GM18519 (cell line): ENCODE results near the gene RSPH10B.
"Not testable (repeated sequence)": the region's sequence is repeated elsewhere in the genome, so short reads cannot be mapped to it uniquely, and the experiment has no call there.

ENCODE experiments used
- ATAC-seq: cut with Tn5 transposase; IDR thresholded peaks from one replicate; pipeline ENCODE4 v1.9.1; 2021; ENCODE audit warnings: mild to moderate bottlenecking, moderate library complexity; ENCODE audit not compliant: unreplicated experiment, low FRiP score

The RSPH10B gene

DNA sequence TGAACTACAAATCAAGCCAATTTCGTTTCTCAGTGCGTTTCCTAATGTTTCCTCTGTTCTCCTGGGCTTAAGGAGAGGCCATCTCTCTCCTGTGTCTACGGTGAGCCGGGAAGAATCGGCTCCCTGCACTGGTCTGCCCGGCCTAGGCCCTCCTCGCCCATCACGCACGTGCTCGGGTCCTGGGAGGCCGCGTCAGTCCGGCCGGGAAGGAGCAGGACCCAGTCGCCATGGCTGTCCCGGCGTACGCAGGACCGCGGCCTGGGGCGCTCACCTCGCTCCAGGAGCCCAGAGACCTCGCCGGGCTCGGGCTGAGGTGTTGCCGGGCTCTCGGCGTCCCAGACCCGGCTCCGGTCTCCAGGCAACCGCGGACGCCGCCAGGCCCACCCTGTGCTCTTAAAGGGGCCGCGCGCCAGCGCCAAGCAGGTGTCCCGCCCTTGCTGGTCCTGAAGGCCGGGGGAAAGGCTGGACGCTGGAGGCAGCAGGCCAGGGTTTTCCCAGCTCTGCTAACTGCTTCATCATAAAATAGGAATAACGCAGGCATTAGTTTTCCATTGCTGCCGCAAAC is at the start of gene RSPH10B:
Gene RSPH10B (minus strand): TSS at position 343 of the 565 bp plus-strand sequence. CDS start 3,573 bp downstream, outside the sequence.
- ATAC-seq = not testable (repeated sequence)

GRCh38 chr7:6016653-6016966 is 46.1 kb upstream of the RSPH10B start:
- ATAC-seq = no peak

DNA sequence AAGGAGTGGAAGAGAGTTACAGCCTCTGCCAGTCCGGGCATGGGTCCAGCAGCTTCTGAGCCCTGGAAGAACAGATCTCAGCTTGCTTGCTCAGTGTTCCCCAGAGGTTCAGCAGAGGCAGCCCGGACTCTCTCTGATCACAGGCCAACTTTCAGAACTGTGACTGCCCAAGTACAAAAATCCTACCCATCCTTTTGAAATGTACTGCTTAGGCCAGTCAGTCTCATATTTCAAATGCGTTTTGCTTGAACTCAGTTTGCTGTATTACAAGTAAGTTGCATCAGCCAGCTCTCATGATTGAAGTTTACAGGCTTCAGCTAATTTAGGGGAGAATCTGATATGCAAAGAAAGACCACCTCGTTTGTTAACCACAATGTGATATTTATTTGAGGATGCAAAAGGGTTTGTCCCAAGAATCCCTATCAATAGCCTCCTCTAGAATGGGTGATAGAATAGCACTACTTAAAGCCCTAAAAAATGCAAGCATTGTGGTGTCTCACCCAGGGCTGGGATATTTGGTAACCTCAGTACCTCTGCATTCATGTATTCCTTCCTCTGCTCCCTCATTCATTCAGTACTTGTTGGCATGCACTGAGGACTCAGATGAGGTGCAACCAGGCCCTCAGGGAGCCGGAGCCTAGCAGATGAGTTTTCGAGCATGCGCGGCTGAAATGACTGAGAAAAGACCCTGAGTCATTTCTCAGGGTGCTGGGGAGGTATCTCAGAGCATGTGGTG is 45.6 kb upstream of the RSPH10B start:
- no peak for ATAC-seq

DNA sequence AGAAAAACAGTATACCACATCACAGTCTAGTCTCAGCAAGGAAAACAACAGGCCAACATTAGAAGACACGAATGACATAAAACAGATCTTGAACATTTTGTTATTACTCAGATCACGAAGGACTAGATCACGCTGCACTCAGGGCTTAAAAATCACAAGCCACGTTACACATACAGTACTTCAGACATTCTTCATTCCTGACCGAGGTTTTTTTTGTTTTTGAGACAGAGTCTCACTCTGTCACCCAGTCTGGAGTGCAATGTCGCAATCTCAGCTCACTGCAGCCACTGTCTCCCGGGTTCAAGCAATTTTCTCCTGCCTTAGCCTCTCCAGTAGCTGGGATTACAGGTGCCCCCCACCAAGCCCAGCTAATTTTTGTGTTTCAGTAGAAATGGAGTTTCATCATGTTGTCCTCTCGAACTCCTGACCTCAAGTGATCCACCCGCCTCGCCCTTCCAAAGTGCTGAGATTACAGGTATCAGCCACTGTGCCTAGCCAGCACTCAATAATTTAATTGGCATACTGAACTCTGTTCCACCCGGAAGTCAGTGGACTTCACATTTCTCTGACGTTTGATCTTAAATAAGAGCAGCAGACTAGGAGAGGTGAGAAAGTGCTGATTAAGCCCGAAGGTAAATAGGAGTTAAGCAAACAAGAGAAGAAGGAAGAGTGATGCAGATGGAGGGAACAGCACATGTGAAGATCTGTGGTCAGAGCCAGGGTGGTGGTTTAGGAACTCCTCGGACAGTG is 42.0 kb upstream of the RSPH10B start:
- no peak for ATAC-seq

DNA sequence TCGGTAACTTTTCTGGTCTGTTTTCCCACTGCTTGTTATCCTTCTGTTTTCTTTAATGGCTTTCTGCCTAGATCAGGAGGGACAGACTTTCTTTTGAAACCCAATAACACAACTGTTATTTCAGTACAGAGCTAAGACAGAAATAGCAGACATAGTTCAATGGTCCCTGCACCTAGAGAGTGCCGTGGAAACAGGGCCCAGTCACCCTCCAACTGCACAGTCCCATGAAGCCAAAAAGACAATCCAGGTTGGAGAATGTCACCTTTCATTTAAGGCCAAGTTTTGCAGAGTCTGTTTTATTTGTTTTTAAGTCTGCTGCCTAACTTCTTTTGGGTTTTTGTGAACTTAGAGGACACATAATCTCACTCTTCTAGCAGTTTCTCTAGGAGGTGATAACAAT is 41.1 kb upstream of the RSPH10B start:
- no peak for ATAC-seq

GRCh38 chr7:6010370-6010769 is 39.9 kb upstream of the RSPH10B start:
- not testable (repeated sequence) for ATAC-seq

DNA sequence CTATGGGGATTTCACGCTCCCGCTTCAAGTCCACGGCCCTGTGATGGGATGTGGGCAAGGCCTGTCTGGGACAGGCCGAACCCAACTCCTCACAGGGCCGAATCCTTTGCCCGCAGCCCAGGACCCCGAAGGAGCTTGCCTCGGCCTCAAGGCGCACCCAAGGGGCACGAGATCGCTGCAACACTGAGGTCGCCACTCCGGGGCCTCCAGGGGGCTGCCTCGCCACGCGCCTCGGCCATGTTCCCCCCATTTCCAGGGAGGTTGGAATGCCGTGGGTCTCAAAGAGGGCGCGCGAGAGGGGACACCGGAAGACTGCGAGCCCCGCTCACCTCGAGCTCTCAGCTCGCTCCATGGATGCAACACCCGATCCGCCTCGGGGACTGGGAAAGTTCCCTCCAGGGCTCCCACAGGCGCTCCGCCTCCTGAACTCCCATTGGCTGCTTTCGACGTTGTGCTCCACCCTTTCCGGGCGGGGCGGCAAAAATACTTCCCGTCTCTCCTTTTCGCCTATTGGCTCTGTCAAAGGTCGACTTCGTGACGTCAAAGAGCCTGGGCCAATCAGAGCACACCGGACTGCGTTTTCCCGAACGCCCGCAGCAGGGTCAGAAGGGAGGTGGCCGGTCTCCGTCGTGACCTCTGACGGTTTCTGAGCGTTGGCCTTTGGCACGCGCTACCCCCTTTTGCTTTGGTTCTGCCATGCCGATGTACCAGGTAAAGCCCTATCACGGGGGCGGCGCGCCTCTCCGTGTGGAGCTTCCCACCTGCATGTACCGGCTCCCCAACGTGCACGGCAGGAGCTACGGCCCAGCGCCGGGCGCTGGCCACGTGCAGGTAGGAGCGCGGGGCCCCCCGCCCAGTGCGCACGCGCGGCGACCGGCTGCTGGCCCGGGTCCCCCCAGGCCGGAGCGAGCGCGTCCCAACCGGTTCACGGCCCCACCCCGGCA is 38.5 kb upstream of the RSPH10B start, which contains the start of the genes AIMP2 and PMS2:
Gene AIMP2 (plus strand): TSS at position 605 of the 944 bp plus-strand sequence. CDS start 92 bp downstream, at position 697.
Gene PMS2 (minus strand): TSS at position 382 of the 944 bp plus-strand sequence. CDS start 30 bp downstream, at position 352.
- ATAC-seq = peak; percentile 78

- ATAC-seq = not testable (repeated sequence)
These were observed 37.5 kb upstream of the RSPH10B start for GRCh38 chr7:6007835-6008590.

DNA sequence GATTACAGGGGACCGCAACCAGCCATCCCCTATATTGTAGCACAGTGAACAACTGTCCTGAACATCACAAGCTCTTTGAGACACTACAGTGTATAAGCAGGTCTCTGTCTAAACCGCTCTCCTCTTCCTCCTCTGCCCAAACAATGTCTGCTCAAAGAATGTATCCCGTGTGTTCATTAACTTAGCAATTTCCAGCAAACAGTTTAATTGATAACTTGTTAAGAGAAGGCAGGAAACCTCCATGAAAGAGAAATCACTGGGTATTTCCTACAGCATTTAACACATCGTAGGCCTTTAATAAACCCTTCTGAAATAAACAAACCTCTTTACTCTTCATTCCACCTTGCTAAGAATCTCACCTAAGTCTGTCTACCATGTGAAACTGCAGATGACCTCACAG is 36.9 kb upstream of the RSPH10B start:
- ATAC-seq = no peak

- no peak for ATAC-seq
These were observed 26.8 kb upstream of the RSPH10B start for GRCh38 chr7:5997210-5997808.

GRCh38 chr7:5987061-5987460 is 16.6 kb upstream of the RSPH10B start:
- not testable (repeated sequence) for ATAC-seq

DNA sequence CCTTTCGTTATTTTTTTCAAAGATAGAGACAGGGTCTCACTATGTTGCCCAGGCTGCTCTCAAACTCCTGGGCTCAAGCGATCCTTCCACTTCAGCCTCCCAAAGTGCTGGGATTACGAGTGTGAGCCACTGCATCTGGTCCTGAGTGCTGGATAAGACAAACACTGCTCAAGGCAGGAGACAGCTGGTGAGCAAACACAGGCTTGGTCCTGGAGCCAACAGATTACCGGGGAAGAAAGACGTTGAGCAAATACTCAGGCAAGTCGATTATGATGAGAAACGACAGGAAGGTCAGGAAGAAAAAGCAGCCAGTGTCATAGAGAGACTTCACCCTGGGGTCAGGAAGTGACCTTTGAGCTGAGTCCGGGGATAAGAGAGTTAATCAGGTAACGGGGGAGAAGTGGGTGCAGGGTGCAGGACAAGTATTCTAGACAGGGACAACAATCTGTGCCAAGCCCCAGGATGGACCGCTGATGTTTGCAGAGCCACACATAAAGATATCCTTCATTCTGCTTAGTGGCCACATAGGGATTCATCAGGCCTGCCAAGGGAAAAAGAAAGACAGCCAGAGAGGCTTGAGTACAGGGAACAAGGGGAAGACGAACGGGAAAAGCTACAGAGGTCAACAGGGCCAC is 9.3 kb upstream of the RSPH10B start:
- ATAC-seq = not testable (repeated sequence)

DNA sequence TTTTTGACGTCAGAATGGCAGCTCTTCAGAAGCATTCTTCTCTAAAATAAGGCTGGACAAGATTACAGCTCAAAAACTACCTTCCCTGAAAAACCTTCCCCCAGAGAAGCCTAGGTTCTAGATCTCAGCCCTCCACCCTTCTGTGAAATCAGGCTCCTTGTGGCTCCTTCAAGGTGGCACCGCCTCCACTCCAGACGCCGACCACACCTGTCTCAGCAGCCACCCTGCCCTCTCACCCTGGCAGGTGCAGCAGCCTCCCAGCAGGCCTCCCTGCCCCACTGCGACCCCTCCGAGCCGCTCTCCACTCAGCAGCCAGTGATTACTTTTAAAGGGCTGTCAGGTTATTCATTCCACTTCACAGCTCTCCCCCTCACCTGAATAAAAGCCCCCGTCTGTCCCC is 3.1 kb upstream of the RSPH10B start:
- ATAC-seq = not testable (repeated sequence)

GRCh38 chr7:5963810-5964209 is 6.7 kb downstream of the RSPH10B start:
- ATAC-seq = not testable (repeated sequence)

DNA sequence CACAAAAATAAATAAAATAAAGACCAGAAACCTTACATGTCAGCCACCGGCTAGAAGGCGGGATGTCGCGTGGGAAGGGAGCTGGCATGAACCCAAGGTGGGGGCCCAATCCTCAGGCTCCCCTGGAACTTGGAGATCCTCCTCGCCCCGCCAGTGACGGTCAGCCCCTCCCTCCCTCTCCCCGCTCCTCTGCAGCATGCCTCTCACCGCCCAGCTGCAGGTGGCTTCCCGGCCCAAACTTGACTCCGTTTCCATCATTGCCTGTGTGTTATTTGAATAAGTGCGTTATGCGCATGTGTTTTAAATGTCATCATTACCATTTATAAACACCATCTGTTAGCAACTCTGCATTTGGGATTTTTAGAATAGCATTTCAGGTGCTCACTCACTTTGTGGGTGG is 7.3 kb downstream of the RSPH10B start:
- not testable (repeated sequence) for ATAC-seq

- ATAC-seq = not testable (repeated sequence)
These were observed 35.5 kb downstream of the RSPH10B start for GRCh38 chr7:5934945-5935450.

DNA sequence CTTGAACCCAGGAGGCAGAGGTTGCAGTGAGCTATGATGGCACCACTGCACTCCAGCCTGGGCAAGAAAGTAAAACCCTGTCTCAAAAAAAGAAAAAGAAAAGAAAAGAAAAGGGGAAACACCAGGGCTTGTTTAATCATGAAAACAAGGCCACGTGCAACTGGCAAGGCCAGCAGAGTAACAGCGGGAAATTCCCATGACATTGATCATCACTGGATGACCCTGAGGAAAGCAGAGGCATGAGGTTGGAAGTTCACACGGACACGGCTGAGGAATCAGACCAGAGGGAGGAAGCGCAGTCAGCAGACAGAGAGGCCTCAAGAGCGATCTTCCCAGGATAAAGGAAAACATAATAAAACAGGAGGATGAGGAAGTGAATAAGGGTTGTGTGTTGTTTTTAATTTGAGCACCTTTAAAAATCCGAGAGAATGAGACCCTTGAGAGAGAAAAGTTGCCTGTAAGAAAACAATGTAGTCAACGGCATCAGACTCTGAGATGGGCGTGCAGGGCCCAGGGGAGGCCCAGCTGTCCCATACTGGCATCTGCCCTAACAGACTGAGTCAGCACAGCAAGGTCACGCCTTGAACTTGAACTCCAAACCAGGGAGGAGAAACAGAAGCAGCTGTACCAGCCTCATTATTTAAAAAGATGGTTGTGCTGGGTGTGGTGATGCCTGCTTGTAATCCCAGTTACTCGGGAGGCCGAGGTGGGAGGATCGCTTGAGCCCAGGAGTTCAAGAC is 38.4 kb downstream of the RSPH10B start:
- ATAC-seq = not testable (repeated sequence)

GRCh38 chr7:5931250-5931649 is 39.2 kb downstream of the RSPH10B start:
- ATAC-seq = not testable (repeated sequence)
